ENCODE data around the gene TOP2A. TPM values are rescaled to one million over a fixed set of nuclear protein-coding genes. Genes with fewer than 3 reads are reported as not detected.

The TOP2A gene
- total RNA-seq, 4 donors from 2014 or later: 11.8 to 32.2 (median 16.5) TPM

GRCh38 chr17:40349477-40349894 lies 68.2 kb downstream of the TOP2A start:
- DNase-seq: no peak
- H3K36me3 ChIP-seq: peaks cover 0 to 60% (median 0%) of the 10 kb centered on the region in 3 donors
- H3K9me3 ChIP-seq: no peaks in the 10 kb centered on the region
- no peaks in the 10 kb centered on the region for H3K27me3 ChIP-seq
- TF ChIP-seq POLR2A (IDR thresholded peaks at IDR 0.05) (no peak), CTCF (IDR thresholded peaks at IDR 0.05) (no peak)
- H3K4me3 ChIP-seq: no peak overlapping the region
- peaks cover 3 to 89% (median 28%) of the 10 kb centered on the region in 4 donors for H3K4me1 ChIP-seq
- H3K27ac ChIP-seq: peak overlapping the region in 2 of 4 donors; percentile 1 to 92

GRCh38 chr17:40348562-40349476 lies 68.9 kb downstream of the TOP2A start:
- H3K4me1 ChIP-seq: peaks cover 3 to 91% (median 29%) of the 10 kb centered on the region in 4 donors
- H3K4me3 ChIP-seq: no peak overlapping the region
- H3K27ac ChIP-seq: peak overlapping the region; percentile 84 to 96 (median 94)
- no peaks in the 10 kb centered on the region for H3K9me3 ChIP-seq
- H3K27me3 ChIP-seq: no peaks in the 10 kb centered on the region
- TF ChIP-seq CTCF (IDR thresholded peaks at IDR 0.05) (no peak), POLR2A (IDR thresholded peaks at IDR 0.05) (no peak)
- DNase-seq: no peak
- peaks cover 0 to 53% (median 0%) of the 10 kb centered on the region in 3 donors for H3K36me3 ChIP-seq

- Histone ChIP-seq H3K4me3 (peak overlapping the region in 1 of 4 donors; percentile 86), H3K27ac (peak overlapping the region; percentile 84 to 96 (median 94)), H3K4me1 (peaks cover 3 to 88% (median 30%) of the 10 kb centered on the region in 4 donors), H3K36me3 (peaks cover 0 to 47% (median 0%) of the 10 kb centered on the region in 3 donors), H3K27me3 (no peaks in the 10 kb centered on the region), H3K9me3 (no peaks in the 10 kb centered on the region)
- TF ChIP-seq CTCF (IDR thresholded peaks at IDR 0.05) (no peak), POLR2A (IDR thresholded peaks at IDR 0.05) (no peak)
- no peak for DNase-seq
These were observed 69.6 kb downstream of the TOP2A start for GRCh38 chr17:40348136-40348504.

GRCh38 chr17:40347319-40348135 lies 70.2 kb downstream of the TOP2A start:
- H3K4me1 ChIP-seq: peaks cover 3 to 82% (median 33%) of the 10 kb centered on the region in 4 donors

More at GRCh38 chr17:40347319-40348135, 70.2 kb downstream of the TOP2A start:
- H3K27ac ChIP-seq: peak overlapping the region; percentile 84 to 96 (median 94)
- no peaks in the 10 kb centered on the region for H3K9me3 ChIP-seq
- no peaks in the 10 kb centered on the region for H3K27me3 ChIP-seq
- peak in 1 of 3 donors; percentile 52 for DNase-seq
- peak overlapping the region in 2 of 4 donors; percentile 86 to 90 for H3K4me3 ChIP-seq
- peaks cover 0 to 41% (median 0%) of the 10 kb centered on the region in 3 donors for H3K36me3 ChIP-seq
- TF ChIP-seq POLR2A (IDR thresholded peaks at IDR 0.05) (no peak), CTCF (IDR thresholded peaks at IDR 0.05) (no peak)
